ENCODE results near the gene HOXC5.

The HOXC5 gene

GRCh38 chr12:54008260-54008552 is 24.6 kb upstream of the HOXC5 start:
- FAIRE-seq: no peak

GRCh38 chr12:54009171-54010052 is 23.4 kb upstream of the HOXC5 start:
- no peak for FAIRE-seq

GRCh38 chr12:54010053-54010971 is 22.5 kb upstream of the HOXC5 start:
- no peak for FAIRE-seq

GRCh38 chr12:54010972-54011664 is 21.7 kb upstream of the HOXC5 start:
- no peak for FAIRE-seq

GRCh38 chr12:54011665-54012532 is 21.0 kb upstream of the HOXC5 start:
- no peak for FAIRE-seq

- no peak for FAIRE-seq
Observed at GRCh38 chr12:54012631-54013409, 20.0 kb upstream of the HOXC5 start.

- FAIRE-seq: no peak
Observed at GRCh38 chr12:54014377-54015017, 18.4 kb upstream of the HOXC5 start.

- no peak for FAIRE-seq
Observed at GRCh38 chr12:54015018-54015931, 17.6 kb upstream of the HOXC5 start.

GRCh38 chr12:54016051-54016450 is 16.8 kb upstream of the HOXC5 start:
- FAIRE-seq: no peak

GRCh38 chr12:54016478-54016964 is 16.3 kb upstream of the HOXC5 start:
- FAIRE-seq: no peak

- FAIRE-seq: no peak
Observed at GRCh38 chr12:54017027-54017788, 15.6 kb upstream of the HOXC5 start.

- no peak for FAIRE-seq
Observed at GRCh38 chr12:54017878-54018467, 14.9 kb upstream of the HOXC5 start.

GRCh38 chr12:54018468-54018984 is 14.3 kb upstream of the HOXC5 start:
- FAIRE-seq: no peak

- FAIRE-seq: no peak
Observed at GRCh38 chr12:54019091-54019811, 13.6 kb upstream of the HOXC5 start.

GRCh38 chr12:54019924-54020590 is 12.8 kb upstream of the HOXC5 start:
- no peak for FAIRE-seq

GRCh38 chr12:54020591-54021405 is 12.1 kb upstream of the HOXC5 start:
- no peak for FAIRE-seq

All from colon (tissue), 2 donors.